Omental fat pad (tissue), 4 donors: ENCODE measurements around the gene SPATC1L. TPM values are rescaled to one million over a fixed set of nuclear protein-coding genes. Genes with fewer than 3 reads are reported as not detected.

Experiments used
- ATAC-seq: fragments of 150-250 bp; one replicate; pipeline ENCODE4 v1.9.1; 2016; ENCODE audit warnings: mild to moderate bottlenecking, moderate library complexity; ENCODE audit not compliant: low FRiP score
- DNase-seq: peaks from one replicate; pipeline ENCODE4 v3.0.0-alpha.2; 2019; ENCODE audit warnings: low spot score
- total RNA-seq, 4 donors: library from RNA; depleted of rRNA; stranded (reverse); fragments of >200 nt; gene quantifications; one replicate each; pipeline ENCODE4 v1.1.0, GENCODE V29; 2016
- TF ChIP-seq, protein P1 (sequence below), 3 donors: fragments of 450-650 bp; IDR thresholded peaks; one replicate each; pipeline ENCODE4 v1.5.1; 2016 to 2017; ENCODE audit warnings: antibody characterized with exemption in 3 of 3, mild to moderate bottlenecking in 3 of 3, moderate library complexity in 2 of 3

Gene SPATC1L
- total RNA-seq, 4 donors from 2014 or later: 0.96 to 8.0 (median 2.8) TPM

DNA sequence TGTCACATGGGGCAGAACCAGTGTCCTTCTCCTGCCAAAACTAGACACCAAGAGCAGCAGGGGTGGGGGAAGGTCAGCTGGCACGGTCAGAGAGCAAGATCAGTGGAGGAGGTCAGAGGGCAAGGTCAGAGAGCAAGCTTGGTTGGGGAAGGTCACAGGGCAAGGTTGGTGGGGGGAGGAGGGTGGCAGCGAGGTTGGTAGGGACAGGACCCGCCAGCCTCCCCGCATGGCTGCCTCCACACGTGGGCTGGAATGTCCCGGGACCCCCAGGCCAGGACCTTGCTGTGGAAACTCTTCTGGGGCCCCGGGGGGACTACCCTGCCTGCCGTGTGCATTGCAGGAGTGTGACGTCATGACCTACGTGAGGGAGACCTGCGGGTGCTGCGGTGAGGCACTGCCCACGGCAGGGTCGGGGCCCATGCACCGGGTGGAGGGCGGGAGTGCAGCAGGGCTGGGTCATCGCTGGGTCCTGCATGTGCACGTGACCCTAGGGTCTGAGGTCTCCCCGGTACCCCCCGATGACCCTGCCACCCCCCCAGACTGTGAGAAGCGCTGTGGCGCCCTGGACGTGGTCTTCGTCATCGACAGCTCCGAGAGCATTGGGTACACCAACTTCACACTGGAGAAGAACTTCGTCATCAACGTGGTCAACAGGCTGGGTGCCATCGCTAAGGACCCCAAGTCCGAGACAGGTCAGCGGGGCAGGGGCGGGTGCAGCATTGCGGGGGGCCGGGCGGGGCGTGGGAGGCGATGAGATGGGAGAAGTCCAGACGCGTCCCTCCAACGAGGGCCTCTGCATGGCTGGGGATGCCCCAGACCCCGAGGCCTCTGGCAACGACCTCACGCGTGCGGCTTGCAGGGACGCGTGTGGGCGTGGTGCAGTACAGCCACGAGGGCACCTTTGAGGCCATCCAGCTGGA lies 59.1 kb downstream of the SPATC1L start:
- ATAC-seq (no peak), DNase-seq (peak; percentile 17)
- TF ChIP-seq, protein P1, sequence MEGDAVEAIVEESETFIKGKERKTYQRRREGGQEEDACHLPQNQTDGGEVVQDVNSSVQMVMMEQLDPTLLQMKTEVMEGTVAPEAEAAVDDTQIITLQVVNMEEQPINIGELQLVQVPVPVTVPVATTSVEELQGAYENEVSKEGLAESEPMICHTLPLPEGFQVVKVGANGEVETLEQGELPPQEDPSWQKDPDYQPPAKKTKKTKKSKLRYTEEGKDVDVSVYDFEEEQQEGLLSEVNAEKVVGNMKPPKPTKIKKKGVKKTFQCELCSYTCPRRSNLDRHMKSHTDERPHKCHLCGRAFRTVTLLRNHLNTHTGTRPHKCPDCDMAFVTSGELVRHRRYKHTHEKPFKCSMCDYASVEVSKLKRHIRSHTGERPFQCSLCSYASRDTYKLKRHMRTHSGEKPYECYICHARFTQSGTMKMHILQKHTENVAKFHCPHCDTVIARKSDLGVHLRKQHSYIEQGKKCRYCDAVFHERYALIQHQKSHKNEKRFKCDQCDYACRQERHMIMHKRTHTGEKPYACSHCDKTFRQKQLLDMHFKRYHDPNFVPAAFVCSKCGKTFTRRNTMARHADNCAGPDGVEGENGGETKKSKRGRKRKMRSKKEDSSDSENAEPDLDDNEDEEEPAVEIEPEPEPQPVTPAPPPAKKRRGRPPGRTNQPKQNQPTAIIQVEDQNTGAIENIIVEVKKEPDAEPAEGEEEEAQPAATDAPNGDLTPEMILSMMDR (IDR thresholded peaks at IDR 0.05): no peak

DNA sequence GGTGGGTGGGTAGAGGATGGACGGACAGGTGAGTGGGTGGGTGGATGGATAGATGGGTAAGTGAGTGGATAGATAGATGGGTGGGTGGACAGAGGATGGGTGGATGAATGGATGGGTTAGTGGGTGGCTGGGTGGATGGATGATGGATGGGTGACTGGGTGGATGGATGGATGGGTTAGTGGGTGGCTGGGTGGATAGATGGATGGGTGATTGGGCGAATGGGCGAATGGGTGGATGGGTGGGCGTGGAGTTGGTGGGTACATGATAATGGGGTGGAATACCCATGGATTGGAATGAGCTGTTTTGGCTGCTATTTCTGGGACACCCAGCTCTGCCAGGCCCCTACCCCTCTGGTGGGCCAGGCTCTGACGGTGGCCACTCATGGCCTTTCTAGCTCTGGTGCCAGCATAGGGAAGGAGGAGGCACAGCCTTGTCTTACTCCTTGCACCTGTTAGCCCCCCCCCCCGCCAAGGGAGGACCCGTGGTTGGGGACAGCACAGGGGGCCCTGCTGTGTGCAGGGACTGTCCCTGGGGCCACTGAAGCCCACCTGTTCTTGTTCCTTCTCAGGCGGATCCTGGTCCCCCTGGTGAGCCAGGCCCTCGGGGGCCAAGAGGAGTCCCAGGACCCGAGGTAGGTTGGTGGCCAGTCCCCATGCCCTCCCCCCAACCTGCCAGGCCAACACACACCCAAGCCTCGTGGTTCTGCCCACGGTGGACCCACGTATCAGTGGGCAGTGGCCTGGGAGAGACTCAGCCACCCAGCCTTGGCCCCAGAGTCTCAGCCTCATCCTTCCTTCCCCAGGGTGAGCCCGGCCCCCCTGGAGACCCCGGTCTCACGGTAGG lies 60.0 kb downstream of the SPATC1L start:
- TF ChIP-seq, protein P1 (IDR thresholded peaks at IDR 0.05): no peak

DNA sequence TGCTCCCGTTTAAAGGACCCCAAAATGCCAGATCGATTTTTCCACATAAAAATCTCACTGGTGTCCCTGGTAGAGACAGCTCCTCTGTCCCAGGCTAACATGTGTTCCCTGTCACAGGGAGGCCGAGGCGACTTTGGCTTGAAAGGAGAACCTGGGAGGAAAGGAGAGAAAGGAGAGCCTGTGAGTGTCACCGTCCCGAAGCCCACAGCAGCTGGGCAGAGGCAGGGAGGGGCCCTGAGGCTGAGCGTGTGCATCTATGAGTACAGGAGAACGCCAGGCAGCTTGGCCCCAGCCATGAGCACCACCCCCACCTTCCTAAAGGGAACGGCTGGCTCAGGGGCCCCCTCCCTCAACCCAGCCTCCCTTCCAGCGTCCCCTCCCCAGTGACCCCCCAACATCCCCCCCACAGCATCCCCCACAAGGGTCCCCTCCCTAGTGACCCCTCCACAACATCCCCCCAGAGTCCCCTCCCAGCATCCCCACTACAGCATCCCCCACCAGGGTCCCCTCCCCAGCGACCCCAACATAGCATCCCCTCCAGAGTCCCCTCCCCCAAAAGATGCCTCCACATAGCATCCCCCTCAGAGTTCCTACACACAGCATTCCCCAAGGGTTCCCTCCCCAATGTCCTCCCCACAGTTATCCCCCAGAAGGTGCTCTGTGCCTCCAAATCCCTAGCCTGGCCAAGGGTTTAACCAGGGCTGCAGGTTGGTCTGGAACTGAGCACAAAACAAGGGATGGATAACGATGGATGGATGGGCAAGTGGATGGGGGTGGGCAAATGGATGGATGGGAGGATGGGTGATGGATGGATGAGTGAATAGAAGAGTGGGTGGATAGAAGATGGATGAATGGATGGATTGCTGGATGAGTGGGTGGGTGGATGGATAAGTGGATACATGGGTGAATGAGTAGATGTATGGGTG lies 61.2 kb downstream of the SPATC1L start:
- DNase-seq (peak; percentile 8), ATAC-seq (no peak)
- TF ChIP-seq, protein P1 (IDR thresholded peaks at IDR 0.05): no peak

More for the DNA sequence above, 60.0 kb downstream of the SPATC1L start:
- ATAC-seq (no peak), DNase-seq (peak; percentile 14)

DNA sequence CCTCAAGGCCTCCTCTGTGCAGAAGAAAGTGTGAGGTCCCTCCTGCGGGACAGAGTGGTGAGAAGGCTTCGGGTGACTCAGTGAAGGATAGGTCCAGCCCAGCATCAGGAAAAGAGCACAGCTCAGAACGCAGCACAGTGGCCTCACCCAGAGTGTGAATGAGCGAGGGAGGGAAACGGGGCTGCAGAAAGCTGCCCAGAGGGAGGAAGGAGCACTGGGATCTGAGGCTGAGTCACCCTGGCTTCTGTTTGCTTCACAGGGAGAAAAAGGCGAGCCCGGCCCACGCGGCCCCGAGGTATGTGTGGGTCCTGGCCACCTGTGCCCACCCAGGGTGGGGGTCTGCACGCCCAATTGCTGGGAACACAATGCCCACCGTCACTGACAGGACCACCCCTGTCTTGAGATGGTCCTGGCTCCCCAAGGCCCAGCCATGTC lies 62.0 kb downstream of the SPATC1L start:
- DNase-seq: peak; percentile 19
- ATAC-seq: no peak
- TF ChIP-seq, protein P1 (IDR thresholded peaks at IDR 0.05): no peak

DNA sequence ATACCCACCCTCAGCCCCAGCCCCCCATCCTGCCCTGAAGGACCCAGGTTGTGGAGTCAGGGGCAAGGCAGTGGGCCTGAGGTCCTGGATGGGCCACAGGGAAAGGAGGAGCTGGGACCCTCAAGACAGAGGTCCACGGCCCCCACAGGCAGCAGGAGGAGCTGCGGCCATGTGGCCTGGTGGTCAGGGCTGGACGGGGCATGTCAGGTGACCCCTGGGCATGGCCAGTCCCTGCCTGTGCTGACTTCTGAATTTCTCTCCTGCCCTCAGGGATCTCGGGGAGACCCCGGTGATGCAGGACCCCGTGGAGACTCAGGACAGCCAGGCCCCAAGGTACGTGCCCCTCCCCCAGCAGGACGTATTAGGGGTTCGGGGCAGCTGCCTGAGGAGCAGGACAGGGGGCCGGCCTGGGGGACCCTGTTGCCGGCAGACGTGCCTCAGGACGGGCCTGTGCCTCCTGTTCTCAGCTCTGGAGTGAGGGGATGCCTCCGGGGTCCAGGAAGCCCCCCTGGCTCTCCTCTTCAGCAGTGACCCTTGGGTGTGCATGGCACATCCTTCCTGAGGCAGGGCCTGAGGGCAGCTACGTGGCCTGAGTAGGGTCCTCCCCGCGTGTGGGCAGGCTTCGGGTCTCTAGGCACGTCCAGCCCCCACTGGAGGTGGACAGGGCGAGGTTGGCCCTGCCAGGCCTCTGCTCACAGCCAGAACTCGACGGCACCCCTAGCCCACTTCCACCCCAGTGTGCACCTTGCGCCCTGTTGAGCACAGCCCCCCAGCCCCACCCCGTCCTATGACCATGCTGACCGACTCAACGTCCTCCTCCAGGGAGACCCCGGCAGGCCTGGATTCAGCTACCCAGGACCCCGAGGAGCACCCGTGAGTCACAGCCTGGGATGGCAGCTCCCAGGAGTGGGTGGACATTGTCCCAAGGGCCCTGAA lies 62.7 kb downstream of the SPATC1L start:
- TF ChIP-seq, protein P1 (IDR thresholded peaks at IDR 0.05): no peak
- ATAC-seq: no peak
- DNase-seq: peak; percentile 16
